GM21528 (cell line): ENCODE measurements around the gene KIRREL3.

Experiments
- ATAC-seq: cut with Tn5 transposase; IDR thresholded peaks from one replicate; pipeline ENCODE4 v1.9.1; 2021; ENCODE audit warnings: mild to moderate bottlenecking, moderate library complexity; ENCODE audit not compliant: unreplicated experiment, low FRiP score

KIRREL3 gene

DNA sequence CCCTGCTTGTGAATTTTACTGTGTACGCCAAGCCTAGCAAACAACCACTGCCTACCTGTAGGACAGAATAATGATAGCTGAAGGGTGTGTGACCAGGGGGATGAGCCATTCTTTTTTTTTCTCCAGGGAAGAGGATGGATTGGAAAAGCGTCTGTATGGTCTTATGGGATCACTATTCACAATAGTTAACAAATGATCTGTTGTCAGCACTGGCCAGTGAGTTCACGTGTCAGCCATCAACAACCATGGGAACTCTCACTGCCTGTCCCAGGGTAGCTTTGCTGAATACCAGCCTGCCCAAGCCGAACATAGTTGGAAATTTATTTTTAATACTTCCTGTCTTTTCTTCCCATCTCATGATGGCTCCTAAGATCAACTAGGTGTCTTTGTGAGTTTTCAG is 474.9 kb downstream of the KIRREL3 start:
- ATAC-seq, result no peak

- ATAC-seq, result no peak
Measured at GRCh38 chr11:126525216-126525615, 475.4 kb downstream of the KIRREL3 start.

GRCh38 chr11:126523441-126524205 is 476.9 kb downstream of the KIRREL3 start:
- no peak for ATAC-seq

GRCh38 chr11:126522606-126523005 is 478.0 kb downstream of the KIRREL3 start:
- ATAC-seq, result no peak

DNA sequence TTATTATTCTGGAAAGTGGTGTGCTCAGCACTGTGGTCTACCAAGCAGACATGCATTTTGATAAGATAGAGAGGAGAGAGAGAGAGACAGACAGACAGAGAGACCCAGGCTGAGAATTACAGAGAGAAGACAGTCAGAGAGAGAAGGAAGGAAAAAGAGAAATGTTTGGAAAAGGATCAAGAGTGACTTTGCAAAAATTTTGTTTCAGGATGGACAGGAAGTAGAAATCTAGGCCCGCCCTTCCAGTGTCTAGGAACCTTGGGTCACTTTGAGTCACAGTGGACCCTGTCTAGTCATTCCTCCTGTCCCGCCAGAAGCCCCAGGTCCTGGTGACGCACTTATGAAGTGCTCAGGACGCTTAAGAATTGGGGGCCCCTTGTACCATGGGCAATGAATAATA is 478.4 kb downstream of the KIRREL3 start:
- ATAC-seq, result no peak

- ATAC-seq, result no peak
Measured at GRCh38 chr11:126521196-126521595, 479.4 kb downstream of the KIRREL3 start.

DNA sequence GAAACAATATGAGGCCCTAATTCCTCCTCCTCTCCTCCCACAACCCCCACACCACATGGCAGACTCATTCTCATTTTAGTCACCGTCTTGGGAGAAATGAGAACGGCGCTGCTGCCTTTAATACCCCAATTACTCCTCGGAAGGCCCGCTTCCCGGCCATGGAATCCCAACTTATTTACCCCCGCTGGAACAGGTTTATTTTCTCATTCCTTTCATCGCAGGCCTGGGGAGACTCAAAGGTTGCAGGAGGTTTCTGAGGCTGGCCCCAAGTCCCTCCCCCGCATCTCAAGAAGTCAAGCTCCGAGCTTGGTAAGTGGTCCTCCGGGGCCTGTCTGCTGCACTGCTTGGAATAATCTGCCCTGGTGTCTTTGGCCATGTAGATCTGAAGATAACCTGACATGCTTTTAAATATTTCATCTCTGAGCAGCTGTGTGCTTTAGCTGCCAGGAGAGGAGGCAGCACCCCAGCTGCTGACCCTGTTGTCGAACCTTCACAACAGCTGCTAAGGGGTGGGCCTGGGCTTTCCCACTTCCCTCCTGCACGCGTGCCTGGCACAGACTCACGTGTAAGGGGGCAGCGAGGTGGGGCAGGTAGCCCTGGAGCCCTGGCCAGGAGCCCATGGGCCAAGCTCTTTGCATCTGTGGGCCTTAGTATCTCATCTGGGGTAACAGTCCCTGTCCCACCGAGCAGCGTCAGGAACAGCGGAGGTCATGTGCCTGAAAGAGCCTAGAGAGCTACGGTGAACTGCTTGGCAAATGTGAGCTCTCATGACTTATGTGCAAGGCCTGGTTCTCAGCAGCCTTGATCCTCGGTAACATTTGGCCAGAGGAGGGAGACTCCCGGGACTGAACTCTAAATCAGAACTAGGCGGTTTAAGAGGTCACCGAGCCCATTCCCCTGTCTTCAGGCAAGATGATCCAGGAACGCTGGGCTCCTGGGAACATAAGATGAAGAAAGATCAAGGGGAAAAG is 480.5 kb downstream of the KIRREL3 start:
- ATAC-seq, result no peak

GRCh38 chr11:126518972-126519690 is 481.4 kb downstream of the KIRREL3 start:
- no peak for ATAC-seq

- no peak for ATAC-seq
Measured at GRCh38 chr11:126518071-126518971, 482.2 kb downstream of the KIRREL3 start.

GRCh38 chr11:126515501-126515900 is 485.1 kb downstream of the KIRREL3 start:
- ATAC-seq, result no peak

GRCh38 chr11:126514061-126514693 is 486.4 kb downstream of the KIRREL3 start:
- ATAC-seq, result no peak

- no peak for ATAC-seq
Measured at GRCh38 chr11:126512741-126513715, 487.5 kb downstream of the KIRREL3 start.

GRCh38 chr11:126512251-126512650 is 488.3 kb downstream of the KIRREL3 start:
- ATAC-seq, result no peak

GRCh38 chr11:126511475-126512115 is 489.0 kb downstream of the KIRREL3 start:
- ATAC-seq, result no peak

DNA sequence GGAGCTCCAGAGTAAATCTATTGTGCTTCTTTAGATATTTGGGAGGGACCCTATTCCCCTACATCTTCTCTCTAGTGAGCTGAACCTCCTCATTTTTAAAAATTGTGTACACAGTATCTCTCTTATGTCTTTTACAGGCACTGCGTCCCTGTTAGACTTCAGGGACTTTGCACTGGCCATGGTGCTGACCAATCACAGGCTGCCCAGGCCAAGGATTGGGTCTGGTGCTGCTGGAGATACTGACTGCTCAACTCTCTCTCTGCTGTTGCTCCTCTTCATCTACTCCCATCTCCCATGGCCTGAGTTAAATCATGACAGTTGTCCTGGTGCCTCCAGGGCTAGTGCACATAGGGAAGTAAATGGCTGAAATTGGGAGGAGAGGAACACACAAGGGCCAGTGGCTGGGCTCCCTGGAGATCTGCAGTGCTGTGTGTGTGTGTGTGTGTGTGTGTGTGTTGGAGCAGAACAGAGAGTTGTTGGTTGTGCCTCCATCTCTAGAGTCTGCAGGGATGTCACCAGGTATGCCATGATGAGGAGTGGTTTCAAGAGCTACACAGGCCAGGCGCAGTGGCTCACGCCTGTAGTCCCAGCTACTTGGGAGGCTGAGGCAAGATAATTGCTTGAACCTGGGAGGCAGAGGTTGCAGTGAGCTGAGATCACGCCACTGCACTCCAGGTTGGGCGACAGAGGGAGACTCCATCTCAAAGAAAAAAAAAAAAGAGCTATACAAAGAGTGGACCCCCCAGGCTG is 489.8 kb downstream of the KIRREL3 start:
- ATAC-seq, result no peak

GRCh38 chr11:126507646-126508045 is 492.9 kb downstream of the KIRREL3 start:
- ATAC-seq, result no peak

DNA sequence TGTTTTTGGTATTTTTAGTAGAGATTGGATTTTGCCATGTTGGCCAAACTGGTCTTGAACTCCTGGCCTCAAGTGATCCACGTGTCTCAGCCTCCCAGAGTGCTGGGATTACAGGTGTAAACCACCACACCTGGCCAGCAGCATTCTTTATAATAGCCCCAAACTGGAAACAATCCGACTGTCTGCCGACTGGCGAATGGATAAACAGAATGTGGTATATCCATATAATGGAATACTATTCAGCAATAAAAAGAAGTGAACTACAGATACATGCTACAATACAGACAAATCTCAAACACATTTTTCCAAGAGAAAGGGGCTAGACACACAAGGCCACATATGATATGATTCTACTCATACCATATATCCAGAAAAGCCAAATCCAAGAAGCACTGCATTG is 493.8 kb downstream of the KIRREL3 start:
- ATAC-seq, result no peak
